Natural killer cell treated with Interleukin-12 subunit alpha and Interleukin-12 subunit beta and Interleukin-15 and Interleukin-18, amount 100 ng/mL, for 72 hours (primary cell): ENCODE data around the gene NFIA. TPM values are rescaled to one million over a fixed set of nuclear protein-coding genes. Genes with fewer than 3 reads are reported as not detected.

Source experiments
- ATAC-seq, 2 donors: fragments of 150-1000 bp; cut with Tn5 transposase in 1 of 2; sonication (Bioruptor Pico), chemical (Tn5 transposase) in 1 of 2; 2 replicates each; pipeline ENCODE4 v1.10.0; 2021
- DNase-seq: peaks from one replicate; pipeline ENCODE4 v3.0.0; 2022; ENCODE audit warnings: low spot score
- H3K27ac Mint-ChIP-seq, 2 donors: 1 replicate in 1 of 2; 2 replicates in 1 of 2; pipeline ENCODE4 v1.8.0; 2022; ENCODE audit warnings: mixed read lengths in 2 of 2, mild to moderate bottlenecking in 1 of 2, moderate library complexity in 1 of 2
- H3K27me3 Mint-ChIP-seq, 2 donors: 1 replicate in 1 of 2; 2 replicates in 1 of 2; pipeline ENCODE4 v1.8.0; 2022; ENCODE audit warnings: mixed read lengths in 2 of 2
- H3K36me3 Mint-ChIP-seq: one replicate; pipeline ENCODE4 v1.8.0; 2022; ENCODE audit warnings: mixed read lengths
- H3K4me1 Mint-ChIP-seq, 2 donors: 1 replicate in 1 of 2; 2 replicates in 1 of 2; pipeline ENCODE4 v1.8.0; 2022; ENCODE audit warnings: low read depth in 2 of 2, mixed read lengths in 2 of 2, mild to moderate bottlenecking in 1 of 2
- H3K4me3 Mint-ChIP-seq: one replicate; pipeline ENCODE4 v1.8.0; 2022; ENCODE audit warnings: mixed read lengths
- H3K9me3 Mint-ChIP-seq: 2 replicates; pipeline ENCODE4 v1.8.0; 2022; ENCODE audit warnings: mixed read lengths
- total RNA-seq, 2 donors: library from RNA; stranded (reverse); gene quantifications; one replicate each; pipeline ENCODE4 v1.2.3, GENCODE V29; 2022

The NFIA gene
- total RNA-seq, 2 donors from 2014 or later: 0.14 to 7.3 TPM

- Mint-ChIP-seq H3K36me3 (no peaks in the 10 kb centered on the region), H3K4me1 (peaks cover 11 to 13% of the 10 kb centered on the region in 2 donors), H3K4me3 (no peak overlapping the region), H3K27ac (no peak overlapping the region), H3K9me3 (no peaks in the 10 kb centered on the region), H3K27me3 (peaks cover 15% of the 10 kb centered on the region in 2 donors)
- DNase-seq: no peak
- no peak for ATAC-seq
Observed at GRCh38 chr1:61259379-61260148, 177.2 kb downstream of the NFIA start.

DNA sequence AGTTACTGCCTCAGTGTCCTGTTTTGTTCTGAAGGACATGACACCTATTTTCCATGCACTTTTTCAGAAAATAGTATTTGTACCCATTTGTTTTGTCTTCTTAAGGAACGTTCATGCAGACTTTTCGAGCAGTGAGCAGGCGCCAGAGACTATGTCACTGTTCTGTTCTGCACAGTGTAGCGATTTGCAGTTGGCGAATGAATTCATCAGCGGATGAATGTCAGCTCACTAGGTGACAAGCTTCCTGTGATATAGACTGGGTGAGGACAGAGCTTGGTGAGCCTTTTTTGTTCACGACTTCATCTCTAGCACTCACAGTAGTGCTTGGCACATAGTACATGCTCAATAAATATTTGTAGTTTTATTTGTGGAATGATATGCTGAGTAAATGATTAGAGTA lies 177.8 kb downstream of the NFIA start:
- H3K4me3 Mint-ChIP-seq: no peak overlapping the region
- peaks cover 5 to 7% of the 10 kb centered on the region in 2 donors for H3K4me1 Mint-ChIP-seq
- H3K9me3 Mint-ChIP-seq: no peaks in the 10 kb centered on the region
- ATAC-seq: no peak
- no peak for DNase-seq
- peaks cover 15 to 20% of the 10 kb centered on the region in 2 donors for H3K27me3 Mint-ChIP-seq
- H3K27ac Mint-ChIP-seq: no peak overlapping the region
- H3K36me3 Mint-ChIP-seq: no peaks in the 10 kb centered on the region

- H3K4me3 Mint-ChIP-seq: no peak overlapping the region
- H3K27me3 Mint-ChIP-seq: peaks cover 15 to 20% of the 10 kb centered on the region in 2 donors
- H3K36me3 Mint-ChIP-seq: no peaks in the 10 kb centered on the region
- ATAC-seq (no peak), DNase-seq (no peak)
- no peaks in the 10 kb centered on the region for H3K9me3 Mint-ChIP-seq
- H3K27ac Mint-ChIP-seq: no peak overlapping the region
- H3K4me1 Mint-ChIP-seq: no peaks in the 10 kb centered on the region
Observed at GRCh38 chr1:61261595-61261994, 179.2 kb downstream of the NFIA start.

DNA sequence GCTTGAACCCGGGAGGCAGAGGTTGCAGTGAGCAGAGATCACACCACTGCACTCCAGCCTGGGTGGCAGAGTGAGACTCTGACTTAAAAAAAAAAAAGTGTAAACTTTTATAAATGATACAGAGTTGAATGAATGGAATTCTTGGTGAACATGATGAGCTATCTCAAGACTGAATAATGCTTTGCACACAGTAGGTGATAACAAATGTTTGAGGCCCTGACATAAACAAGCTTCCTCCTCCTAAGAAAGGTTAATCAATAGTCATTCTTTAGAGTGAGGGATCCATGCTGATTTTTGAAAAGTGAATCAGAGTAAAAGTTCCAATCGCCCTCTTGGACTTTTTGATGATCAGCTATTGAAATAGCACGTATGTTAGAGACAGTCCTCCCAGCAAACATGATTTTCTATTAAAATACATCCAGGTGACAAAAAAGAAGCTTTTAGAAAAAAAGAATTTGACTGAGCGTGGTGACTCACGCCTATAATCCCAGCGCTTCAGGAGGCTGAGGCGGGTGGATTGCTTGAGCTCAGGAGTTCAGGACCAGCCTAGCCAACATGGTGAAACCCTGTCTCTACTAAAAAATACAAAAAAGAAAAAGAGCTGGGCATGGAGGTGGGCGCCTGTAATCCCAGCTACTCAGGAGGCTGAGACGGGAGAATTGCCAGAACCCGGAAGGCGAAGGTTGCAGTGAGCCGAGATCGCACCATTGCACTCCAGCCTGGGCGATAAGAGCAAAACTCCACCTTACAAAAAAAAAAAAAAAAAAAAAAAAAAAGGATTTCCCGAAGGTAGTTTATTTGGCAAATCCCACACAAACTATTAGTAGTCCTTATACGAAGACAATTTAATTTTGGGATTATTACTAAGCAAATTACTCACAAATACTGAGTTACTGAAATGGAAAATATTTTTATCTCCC lies 181.8 kb downstream of the NFIA start:
- Mint-ChIP-seq H3K4me1 (peaks cover 0 to 16% of the 10 kb centered on the region in 2 donors), H3K36me3 (no peaks in the 10 kb centered on the region), H3K27me3 (peaks cover 13 to 17% of the 10 kb centered on the region in 2 donors), H3K27ac (no peak overlapping the region), H3K4me3 (no peak overlapping the region), H3K9me3 (no peaks in the 10 kb centered on the region)
- DNase-seq (no peak), ATAC-seq (no peak)

- Mint-ChIP-seq H3K4me1 (peaks cover under 1 to 23% of the 10 kb centered on the region in 2 donors), H3K36me3 (no peaks in the 10 kb centered on the region), H3K27ac (no peak overlapping the region), H3K27me3 (peaks cover 13 to 17% of the 10 kb centered on the region in 2 donors), H3K4me3 (no peak overlapping the region), H3K9me3 (no peaks in the 10 kb centered on the region)
- ATAC-seq (no peak), DNase-seq (no peak)
Observed at GRCh38 chr1:61264825-61265242, 182.5 kb downstream of the NFIA start.

DNA sequence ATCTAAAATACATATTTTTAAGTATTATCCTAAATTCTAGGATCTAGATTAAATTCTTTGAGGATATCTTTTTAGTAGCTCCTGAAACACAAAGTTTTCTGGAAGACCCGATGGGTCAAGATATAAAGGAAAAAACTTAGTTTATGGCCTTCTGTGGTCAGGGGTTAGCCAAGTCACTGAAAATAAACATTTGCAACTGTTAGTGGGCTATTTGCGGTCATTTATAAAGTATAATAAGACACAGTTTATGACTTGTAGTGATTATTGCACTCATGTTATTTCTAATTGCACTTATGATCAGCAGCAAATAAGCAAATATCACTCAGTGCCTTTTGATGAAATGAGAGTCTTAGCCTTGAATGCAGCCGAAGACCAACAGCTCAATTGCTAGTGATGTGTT lies 183.3 kb downstream of the NFIA start:
- peaks cover 13 to 17% of the 10 kb centered on the region in 2 donors for H3K27me3 Mint-ChIP-seq
- ATAC-seq (no peak), DNase-seq (no peak)
- no peak overlapping the region for H3K4me3 Mint-ChIP-seq
- H3K9me3 Mint-ChIP-seq: no peaks in the 10 kb centered on the region
- peaks cover 6 to 31% of the 10 kb centered on the region in 2 donors for H3K4me1 Mint-ChIP-seq
- no peak overlapping the region for H3K27ac Mint-ChIP-seq
- H3K36me3 Mint-ChIP-seq: no peaks in the 10 kb centered on the region

DNA sequence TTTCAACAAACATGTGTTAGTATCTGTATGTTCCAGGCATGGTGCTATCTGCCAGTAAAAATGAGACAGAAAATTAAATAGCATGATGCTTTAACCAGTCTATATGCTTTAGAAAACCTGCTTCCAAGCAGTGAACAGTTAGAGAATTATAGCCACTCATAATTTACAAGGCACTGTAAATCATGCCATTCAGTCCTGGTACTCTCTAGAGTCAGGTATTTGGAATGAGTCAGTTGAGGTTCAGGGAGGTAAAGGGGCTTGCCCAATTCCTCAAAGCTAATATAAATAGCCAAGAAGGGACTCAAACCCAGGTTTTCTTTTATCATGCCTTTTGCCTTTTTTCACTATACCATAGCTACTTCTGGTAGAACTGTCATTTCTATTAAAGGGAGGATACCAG lies 184.4 kb downstream of the NFIA start:
- ATAC-seq (no peak), DNase-seq (no peak)
- Mint-ChIP-seq H3K4me1 (peaks cover 15 to 42% of the 10 kb centered on the region in 2 donors), H3K4me3 (no peak overlapping the region), H3K9me3 (no peaks in the 10 kb centered on the region), H3K27me3 (peaks cover 13 to 17% of the 10 kb centered on the region in 2 donors), H3K36me3 (no peaks in the 10 kb centered on the region), H3K27ac (no peak overlapping the region)

DNA sequence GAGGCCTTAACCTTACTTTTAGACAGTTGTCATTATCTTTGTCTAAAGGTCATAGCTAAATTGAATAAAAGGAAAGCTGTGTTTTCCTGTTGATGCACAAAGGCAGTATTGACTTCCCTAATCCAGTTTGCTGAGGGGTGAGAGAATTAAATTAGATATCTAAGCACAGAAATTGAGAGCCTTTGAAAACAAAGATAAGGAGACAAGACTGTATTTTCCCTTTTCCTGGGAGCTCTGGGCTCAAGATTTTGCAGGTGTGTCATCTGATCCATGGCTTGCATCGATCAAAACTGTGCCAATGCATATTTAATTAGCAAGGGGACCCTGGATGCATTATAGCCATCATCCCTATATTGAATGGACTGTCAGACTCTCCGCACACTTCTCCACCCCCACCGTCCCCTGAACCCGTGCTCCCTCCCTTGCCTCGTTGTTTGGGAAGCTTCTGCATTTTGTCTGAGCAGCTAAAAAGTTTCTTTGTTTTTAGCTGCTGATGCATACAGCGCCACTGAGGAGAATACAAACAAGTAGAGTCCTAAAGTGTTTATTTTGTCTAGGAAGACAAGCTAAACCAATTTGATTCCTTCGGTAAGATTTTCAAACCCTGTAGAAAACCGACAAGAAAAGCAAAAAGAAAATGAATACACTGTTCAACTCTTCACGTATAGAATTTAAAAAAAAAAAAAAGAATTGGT lies 186.3 kb downstream of the NFIA start:
- Mint-ChIP-seq H3K9me3 (no peaks in the 10 kb centered on the region), H3K4me1 (peaks cover 15 to 52% of the 10 kb centered on the region in 2 donors), H3K36me3 (no peaks in the 10 kb centered on the region), H3K27me3 (peaks cover 7 to 16% of the 10 kb centered on the region in 2 donors), H3K4me3 (no peak overlapping the region), H3K27ac (peak overlapping the region in 1 of 2 donors; percentile 79)
- DNase-seq (no peak), ATAC-seq (no peak)

DNA sequence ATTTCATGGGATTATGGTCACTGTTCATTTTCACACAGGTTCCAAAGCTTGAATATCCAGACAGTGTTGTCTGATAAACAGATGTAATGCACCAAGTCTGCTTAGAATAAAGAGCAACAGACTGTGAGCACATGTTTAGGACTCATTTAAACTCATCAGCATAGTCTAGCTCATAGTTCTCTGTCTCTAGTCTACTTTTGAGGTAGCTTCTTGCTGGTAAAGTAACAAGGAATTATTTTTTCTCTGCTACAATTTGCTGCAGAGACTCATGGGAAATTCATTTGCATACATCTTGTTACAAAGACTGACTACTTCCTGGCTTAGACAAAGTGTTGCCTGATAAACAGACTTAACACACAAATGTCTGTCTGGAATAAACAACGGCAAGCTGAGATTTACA lies 187.2 kb downstream of the NFIA start:
- H3K27ac Mint-ChIP-seq: peak overlapping the region; percentile 65 to 79
- no peaks in the 10 kb centered on the region for H3K9me3 Mint-ChIP-seq
- H3K4me1 Mint-ChIP-seq: peaks cover 15 to 52% of the 10 kb centered on the region in 2 donors
- no peak for DNase-seq
- peaks cover 4 to 15% of the 10 kb centered on the region in 2 donors for H3K27me3 Mint-ChIP-seq
- no peak for ATAC-seq
- H3K36me3 Mint-ChIP-seq: no peaks in the 10 kb centered on the region
- H3K4me3 Mint-ChIP-seq: peak overlapping the region; percentile 59

- H3K9me3 Mint-ChIP-seq: no peaks in the 10 kb centered on the region
- peak overlapping the region; percentile 59 for H3K4me3 Mint-ChIP-seq
- H3K4me1 Mint-ChIP-seq: peaks cover 15 to 52% of the 10 kb centered on the region in 2 donors
- ATAC-seq: no peak
- no peaks in the 10 kb centered on the region for H3K36me3 Mint-ChIP-seq
- DNase-seq: no peak
- H3K27ac Mint-ChIP-seq: peak overlapping the region; percentile 65 to 79
- peaks cover 0 to 13% of the 10 kb centered on the region in 2 donors for H3K27me3 Mint-ChIP-seq
Observed at GRCh38 chr1:61270107-61270506, 187.7 kb downstream of the NFIA start.

DNA sequence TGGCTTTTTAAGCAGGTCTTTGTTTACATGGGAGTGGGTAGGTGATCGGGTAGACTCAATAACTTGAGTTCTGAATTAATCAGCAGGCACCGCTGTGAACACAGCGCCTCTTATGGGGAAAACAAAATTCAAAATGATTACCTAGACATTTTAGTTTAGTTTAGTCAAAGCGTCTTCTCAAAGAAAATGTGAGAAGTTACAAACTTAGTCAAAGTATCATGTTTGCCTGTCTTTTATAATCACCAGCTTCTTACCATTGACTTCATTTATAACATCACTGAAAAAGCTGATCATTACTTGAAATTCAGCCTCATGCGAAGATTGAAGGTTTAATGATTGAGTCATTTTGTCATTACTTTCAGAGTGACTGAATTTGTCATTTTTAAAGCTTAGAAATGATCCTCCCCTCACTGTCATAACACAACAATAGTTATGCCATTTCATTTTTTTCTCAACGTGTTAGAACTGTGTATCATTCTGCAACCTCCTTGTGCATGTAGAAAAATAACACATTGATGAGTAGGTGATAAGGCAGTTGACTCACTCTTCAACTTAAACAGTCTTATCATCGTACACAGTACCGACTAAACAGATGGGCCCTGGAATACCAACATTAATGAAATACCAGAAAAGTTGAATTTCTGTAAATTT lies 188.5 kb downstream of the NFIA start:
- Mint-ChIP-seq H3K9me3 (no peaks in the 10 kb centered on the region), H3K36me3 (no peaks in the 10 kb centered on the region), H3K27me3 (peaks cover 0 to 13% of the 10 kb centered on the region in 2 donors), H3K4me1 (peaks cover 15 to 52% of the 10 kb centered on the region in 2 donors), H3K4me3 (peak overlapping the region; percentile 59), H3K27ac (peak overlapping the region; percentile 65 to 79)
- peak; percentile 92 to 94 for ATAC-seq
- no peak for DNase-seq

DNA sequence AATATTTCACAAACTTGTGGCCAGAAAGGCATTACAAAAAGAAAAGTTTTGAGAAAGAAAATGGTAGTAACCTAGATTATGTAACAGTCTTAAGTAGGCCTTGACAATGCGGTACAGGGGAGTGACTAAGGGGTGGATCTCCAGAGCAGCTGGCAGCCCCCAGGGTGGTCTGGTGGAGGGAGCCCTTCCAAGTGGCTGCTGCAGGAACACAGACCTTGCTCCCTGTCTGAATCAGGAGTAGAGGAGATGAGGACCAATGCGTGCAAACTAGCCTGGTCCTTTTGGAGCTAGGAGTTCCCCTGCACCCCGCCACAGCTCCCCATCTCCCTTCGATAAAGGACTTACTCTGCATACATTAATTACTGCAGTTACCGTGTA lies 189.0 kb downstream of the NFIA start:
- Mint-ChIP-seq H3K9me3 (no peaks in the 10 kb centered on the region), H3K27ac (peak overlapping the region; percentile 65 to 79), H3K4me3 (peak overlapping the region; percentile 59), H3K27me3 (peaks cover 0 to 13% of the 10 kb centered on the region in 2 donors), H3K4me1 (peaks cover 15 to 52% of the 10 kb centered on the region in 2 donors), H3K36me3 (no peaks in the 10 kb centered on the region)
- ATAC-seq (peak; percentile 48 to 68), DNase-seq (no peak)

DNA sequence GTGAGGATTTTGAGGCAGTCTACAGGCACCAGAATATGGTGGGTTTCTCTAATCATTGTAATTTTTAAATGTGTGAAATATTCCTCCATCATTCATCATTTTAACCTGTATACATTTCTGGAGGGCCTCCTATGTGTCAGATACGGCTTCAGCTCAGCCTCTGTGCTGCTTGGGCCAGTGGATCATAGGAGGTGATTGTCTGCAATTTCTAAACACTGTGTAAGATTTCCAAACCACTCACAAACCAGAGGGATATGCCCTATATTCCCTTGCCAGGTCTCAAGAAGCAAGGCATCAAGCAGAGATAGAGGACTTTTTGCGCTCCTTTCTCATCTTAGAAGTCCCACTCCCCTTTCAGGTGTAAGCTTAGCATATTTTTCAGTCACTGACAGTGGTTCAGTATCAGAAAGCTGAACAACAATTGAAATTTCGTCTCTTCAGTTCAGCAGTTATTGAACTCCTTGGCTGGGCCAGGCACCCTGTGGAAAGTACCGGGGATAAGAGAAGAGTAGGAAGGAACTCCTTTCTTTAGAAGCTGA lies 190.9 kb downstream of the NFIA start:
- H3K27me3 Mint-ChIP-seq: peaks cover 0 to 11% of the 10 kb centered on the region in 2 donors
- DNase-seq: no peak
- no peak for ATAC-seq
- no peaks in the 10 kb centered on the region for H3K9me3 Mint-ChIP-seq
- H3K4me3 Mint-ChIP-seq: no peak overlapping the region
- H3K36me3 Mint-ChIP-seq: no peaks in the 10 kb centered on the region
- H3K4me1 Mint-ChIP-seq: peaks cover 15 to 42% of the 10 kb centered on the region in 2 donors
- H3K27ac Mint-ChIP-seq: peak overlapping the region in 1 of 2 donors; percentile 40
